ENCODE results near the gene ARHGEF7.

Gene ARHGEF7

DNA sequence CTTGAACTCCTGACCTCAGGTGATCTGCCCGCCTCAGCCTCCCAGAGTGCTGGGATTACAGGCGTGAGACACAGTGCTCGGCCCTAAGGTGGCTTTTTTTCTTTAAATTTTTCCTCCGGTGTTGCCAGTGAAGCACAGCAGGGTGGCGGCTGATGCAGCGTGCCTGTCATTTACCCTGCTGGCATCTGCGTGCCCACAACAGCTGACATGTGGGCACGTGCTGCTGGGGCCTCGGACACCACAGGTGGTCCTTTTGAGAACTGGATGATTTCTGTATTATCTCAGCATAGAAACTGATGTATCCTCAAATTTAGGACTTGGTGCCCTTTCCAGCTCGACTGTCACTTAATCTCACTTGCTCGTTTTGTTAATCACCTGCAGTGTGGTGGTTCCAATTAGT lies 174.1 kb downstream of the ARHGEF7 start:
- TF ChIP-seq, protein P1, sequence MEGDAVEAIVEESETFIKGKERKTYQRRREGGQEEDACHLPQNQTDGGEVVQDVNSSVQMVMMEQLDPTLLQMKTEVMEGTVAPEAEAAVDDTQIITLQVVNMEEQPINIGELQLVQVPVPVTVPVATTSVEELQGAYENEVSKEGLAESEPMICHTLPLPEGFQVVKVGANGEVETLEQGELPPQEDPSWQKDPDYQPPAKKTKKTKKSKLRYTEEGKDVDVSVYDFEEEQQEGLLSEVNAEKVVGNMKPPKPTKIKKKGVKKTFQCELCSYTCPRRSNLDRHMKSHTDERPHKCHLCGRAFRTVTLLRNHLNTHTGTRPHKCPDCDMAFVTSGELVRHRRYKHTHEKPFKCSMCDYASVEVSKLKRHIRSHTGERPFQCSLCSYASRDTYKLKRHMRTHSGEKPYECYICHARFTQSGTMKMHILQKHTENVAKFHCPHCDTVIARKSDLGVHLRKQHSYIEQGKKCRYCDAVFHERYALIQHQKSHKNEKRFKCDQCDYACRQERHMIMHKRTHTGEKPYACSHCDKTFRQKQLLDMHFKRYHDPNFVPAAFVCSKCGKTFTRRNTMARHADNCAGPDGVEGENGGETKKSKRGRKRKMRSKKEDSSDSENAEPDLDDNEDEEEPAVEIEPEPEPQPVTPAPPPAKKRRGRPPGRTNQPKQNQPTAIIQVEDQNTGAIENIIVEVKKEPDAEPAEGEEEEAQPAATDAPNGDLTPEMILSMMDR (IDR thresholded peaks at IDR 0.05; ENCODE audit: extremely low read depth, missing control alignments) = no peak
- no peak for DNase-seq (ENCODE audit: low spot score)

DNA sequence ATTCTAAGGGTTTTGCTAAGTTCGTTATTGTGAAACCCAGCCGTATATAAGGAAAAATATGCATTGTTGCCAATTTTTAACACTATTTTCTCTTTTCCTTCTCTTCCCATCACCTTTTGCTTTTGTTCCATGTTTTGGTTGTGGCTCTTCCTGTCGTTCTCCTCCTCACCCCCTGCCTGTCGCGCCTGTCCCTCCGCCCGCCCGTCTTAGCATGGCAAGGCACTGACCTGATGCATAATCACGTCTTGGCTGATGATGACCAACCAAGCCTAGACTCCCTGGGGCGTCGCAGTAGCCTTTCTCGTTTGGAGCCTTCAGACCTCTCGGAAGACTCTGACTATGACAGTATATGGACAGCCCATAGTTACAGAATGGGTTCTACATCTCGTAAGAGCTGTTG lies 176.8 kb downstream of the ARHGEF7 start:
- TF ChIP-seq, protein P1 (IDR thresholded peaks at IDR 0.05; ENCODE audit: extremely low read depth, missing control alignments) = no peak
- DNase-seq (ENCODE audit: low spot score) = no peak

DNA sequence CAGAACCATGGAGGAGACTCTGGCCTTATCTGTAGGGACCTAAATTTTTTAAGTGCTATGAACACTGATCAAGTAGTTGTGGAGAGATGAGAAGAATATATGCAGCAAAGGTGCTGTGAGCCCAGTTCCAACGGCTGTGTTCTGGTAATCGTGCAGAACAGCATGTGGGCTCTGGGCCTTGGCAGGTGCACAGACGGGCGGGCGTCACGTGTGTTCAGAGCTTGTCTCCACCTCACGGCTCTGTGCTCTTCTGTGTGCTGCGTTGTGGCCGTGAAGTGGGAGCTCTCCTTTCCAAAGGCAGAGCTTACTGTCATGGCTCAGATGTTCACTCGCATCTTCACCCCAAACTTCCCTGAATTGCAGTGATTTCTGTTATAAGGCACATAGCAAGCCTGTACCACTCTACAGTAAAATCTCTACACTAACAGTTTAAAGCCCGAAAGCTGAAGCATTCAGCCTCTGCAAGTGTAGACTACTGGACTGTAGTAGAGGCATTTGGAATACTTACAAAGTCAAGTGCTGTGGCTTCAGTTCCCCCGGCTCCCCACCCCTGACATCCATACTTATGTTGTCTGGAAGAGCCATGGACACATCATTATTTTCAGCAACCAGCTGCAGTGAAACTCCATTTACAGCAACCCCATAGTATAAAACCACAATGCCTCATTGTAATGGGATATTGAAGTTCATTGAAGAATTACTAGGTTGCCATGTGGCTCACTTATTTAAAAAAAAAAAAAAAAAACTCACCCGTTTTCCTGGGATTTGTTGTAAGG lies 177.8 kb downstream of the ARHGEF7 start:
- no peak for DNase-seq (ENCODE audit: low spot score)
- TF ChIP-seq, protein P1 (IDR thresholded peaks at IDR 0.05; ENCODE audit: extremely low read depth, missing control alignments) = no peak

DNA sequence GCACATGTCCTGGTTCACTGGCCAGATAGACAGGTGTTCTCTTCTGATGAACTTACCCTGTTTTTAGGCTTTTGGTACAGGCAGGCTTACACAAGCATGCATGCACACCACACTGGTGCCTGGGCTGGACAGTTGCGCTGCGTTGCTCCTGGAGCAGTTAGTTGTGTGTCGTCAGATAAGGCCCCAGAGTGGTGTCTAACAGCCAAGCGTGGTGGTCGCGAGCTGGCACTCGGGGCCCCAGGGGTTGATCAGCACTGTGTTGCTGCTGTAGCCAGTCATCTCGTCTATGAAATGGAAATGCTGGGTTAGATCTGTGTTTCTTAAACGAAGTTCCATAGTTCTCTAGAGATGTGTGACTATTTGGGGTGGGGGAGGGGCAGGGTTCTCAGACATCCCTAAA lies 180.8 kb downstream of the ARHGEF7 start:
- DNase-seq (ENCODE audit: low spot score) = no peak

DNA sequence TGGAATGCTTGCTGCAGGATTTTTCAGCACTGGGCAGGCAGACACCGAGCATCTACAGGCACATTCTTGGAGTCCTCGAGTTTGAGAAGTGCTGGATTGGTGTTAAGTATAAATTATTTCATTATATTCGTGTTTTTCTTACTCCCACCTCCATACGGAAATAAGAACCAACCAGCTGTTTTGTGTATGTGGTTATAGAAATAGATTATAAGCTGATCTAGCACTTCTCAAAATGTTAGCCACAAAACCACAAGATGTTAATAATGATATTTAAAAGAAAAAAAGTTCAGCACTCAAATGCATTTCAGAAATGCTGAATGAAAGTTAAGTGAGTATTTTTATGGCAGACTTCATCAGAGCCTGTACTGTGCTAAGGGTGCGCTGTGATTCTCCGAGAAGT lies 181.3 kb downstream of the ARHGEF7 start:
- no peak for DNase-seq (ENCODE audit: low spot score)
- TF ChIP-seq, protein P1 (IDR thresholded peaks at IDR 0.05; ENCODE audit: extremely low read depth, missing control alignments) = no peak

More for the DNA sequence above, 180.8 kb downstream of the ARHGEF7 start:
- TF ChIP-seq, protein P1 (IDR thresholded peaks at IDR 0.05; ENCODE audit: extremely low read depth, missing control alignments) = no peak

DNA sequence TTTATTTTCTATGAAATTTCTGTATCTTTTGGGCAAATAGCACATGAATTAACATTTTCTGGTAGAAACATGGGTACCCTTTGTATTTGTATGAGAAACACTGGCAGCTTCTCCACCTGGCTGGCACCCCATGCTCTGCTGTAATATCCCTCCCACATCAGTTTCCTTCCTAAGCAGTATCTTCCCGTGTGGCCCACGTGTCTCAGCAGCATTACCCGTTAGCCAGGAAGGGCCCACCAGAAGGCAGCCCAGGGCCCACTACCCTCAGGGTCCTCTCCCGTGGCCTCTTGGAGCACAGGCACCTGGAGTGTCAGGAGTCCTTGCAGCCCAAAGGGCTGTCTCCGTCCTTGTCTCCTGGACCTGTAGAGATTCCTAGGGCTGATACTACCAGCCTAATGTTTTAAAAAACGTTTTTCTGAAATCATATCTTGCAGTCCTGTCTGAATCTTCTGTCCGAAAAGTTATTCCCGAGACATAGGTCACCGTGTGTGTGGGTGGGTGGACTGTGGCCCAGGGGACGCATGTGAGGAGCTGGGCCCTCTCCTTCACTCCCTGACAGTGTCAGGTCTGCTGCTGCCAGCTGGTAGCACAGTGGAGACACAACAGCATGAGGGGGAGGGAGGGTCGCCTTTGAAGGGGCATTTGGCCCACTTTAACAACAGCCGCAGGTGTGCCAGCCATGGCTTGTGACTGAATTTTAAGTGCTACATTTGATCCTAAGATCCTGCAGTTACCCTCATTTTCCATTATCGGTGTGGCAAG lies 183.3 kb downstream of the ARHGEF7 start:
- no peak for DNase-seq (ENCODE audit: low spot score)
- TF ChIP-seq, protein P1 (IDR thresholded peaks at IDR 0.05; ENCODE audit: extremely low read depth, missing control alignments) = no peak

DNA sequence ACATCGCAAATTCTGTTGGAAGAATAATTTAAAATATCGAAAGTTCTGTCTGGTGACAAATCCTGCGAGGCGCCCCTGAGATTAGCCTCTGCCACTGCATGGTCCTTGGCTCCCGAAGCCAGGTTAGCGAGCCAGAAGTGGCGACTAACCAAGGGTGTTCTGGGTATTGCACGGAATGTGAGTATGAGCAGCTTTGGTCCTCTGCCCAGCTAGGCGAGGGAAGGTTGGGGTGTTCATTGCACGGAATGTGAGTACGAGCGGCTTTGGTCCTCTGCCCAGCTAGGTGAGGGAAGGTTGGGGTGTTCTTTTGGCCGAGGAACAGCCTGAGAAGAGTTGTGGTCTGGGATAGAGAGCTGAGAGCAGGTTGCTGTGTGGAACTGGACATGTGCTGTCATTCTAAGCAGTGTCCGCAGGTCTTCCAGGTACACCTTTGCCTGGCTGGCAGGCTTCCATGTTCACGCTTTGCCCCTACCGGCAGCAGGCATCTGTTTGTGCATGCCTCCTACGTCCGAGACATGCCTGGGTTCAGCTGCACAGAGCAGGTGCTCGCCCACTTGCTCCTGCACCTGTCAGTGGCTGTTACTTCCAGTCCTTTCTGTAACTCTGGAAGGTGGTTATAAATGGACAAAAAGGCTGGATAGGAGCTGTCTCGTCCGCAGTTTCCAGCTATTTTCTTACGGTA lies 187.1 kb downstream of the ARHGEF7 start:
- TF ChIP-seq, protein P1 (IDR thresholded peaks at IDR 0.05; ENCODE audit: extremely low read depth, missing control alignments) = no peak
- no peak for DNase-seq (ENCODE audit: low spot score)
